ENCODE results near the gene BBOX1. TPM values are rescaled to one million over a fixed set of nuclear protein-coding genes. Genes with fewer than 3 reads are reported as not detected.

Gene BBOX1
- total and polyA plus RNA-seq, 2 of the 8 experiments (the other 6 are each of a cell fraction or from before 2014, with no cell fraction given), result not detected

DNA sequence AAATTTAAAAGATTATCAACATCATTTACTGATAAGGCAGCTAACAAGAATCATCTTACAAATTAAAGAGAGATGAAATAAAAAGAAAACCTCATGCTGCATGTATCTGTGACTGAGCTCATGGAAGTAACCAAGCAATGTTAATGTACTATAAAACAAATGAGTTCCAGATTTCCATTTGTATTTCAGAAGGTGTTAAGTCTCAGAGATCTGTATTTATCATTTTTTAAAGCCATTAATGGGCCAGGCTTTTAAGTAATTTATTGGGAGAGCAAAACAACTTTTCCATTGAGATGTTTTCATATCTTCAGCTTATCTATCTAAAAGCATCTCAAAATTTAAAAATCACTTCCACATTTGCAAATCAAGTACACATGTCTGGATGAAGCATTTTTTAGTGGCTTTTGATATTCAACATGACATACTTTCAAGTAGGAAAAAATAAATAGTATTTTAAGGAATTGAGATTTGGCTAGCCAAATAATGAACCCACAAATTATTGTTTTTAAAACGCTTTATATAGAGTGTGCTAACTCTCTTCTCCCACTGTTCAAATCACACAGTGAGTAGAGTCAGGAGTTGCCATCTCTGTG is 17.9 kb upstream of the BBOX1 start:
- no peak overlapping the region for H4K5ac ChIP-seq (ENCODE audit: insufficient read length, low read depth, low read length)
- H4K8ac ChIP-seq (ENCODE audit: extremely low read depth, insufficient read depth, low read length), result no peak overlapping the region
- H3K27ac ChIP-seq (ENCODE audit: low read depth, low read length), result no peak overlapping the region
- no peaks in the 10 kb centered on the region for H3K23me2 ChIP-seq (ENCODE audit: low read depth, low read length)
- no peak overlapping the region for H4K91ac ChIP-seq (replicated peaks; ENCODE audit: insufficient read length, low read length)
- no peaks in the 10 kb centered on the region for H3K36me3 ChIP-seq (ENCODE audit: control insufficient read depth in 2 of 4, insufficient read depth in 4 of 4, low read length in 3 of 4)
- H3K79me2 ChIP-seq (ENCODE audit: control insufficient read depth in 1 of 2, insufficient read depth in 2 of 2, low read length in 2 of 2), result no peaks in the 10 kb centered on the region
- H3K79me1 ChIP-seq (ENCODE audit: low read depth, low read length), result no peaks in the 10 kb centered on the region
- DNase-seq (ENCODE audit: low read depth in 1 of 2, low spot score in 2 of 2) (no peak), FAIRE-seq (no peak)
- no peaks in the 10 kb centered on the region for H4K20me1 ChIP-seq (replicated peaks in 1 of 2; ENCODE audit: control insufficient read depth in 1 of 2, insufficient read depth in 2 of 2, low read length in 2 of 2)
- H2AK5ac ChIP-seq (ENCODE audit: low read depth, low read length), result no peak overlapping the region
- no peak overlapping the region for H2BK15ac ChIP-seq (ENCODE audit: low read length)
- no peak overlapping the region for H3K56ac ChIP-seq (replicated peaks; ENCODE audit: insufficient read length, low read depth, low read length)
- CTCF ChIA-PET (ENCODE audit: partially characterized antibody), result interaction anchor here (1.2 kb wide), 1 partner anchor 501 kb away, joined by 4 read pairs; no protein-coding TSS in a partner anchor
- no peak overlapping the region for H2BK12ac ChIP-seq (ENCODE audit: low read depth, low read length)
- no peak overlapping the region for H3K9ac ChIP-seq (replicated peaks in 1 of 4; ENCODE audit: extremely low read depth in 1 of 4, low read depth in 3 of 4, low read length in 3 of 4)
- H3K4me3 ChIP-seq (ENCODE audit: extremely low read depth in 1 of 4, insufficient read depth in 2 of 4, low read depth in 3 of 4, low read length in 4 of 4), result no peak overlapping the region
- TF ChIP-seq POU5F1 (IDR thresholded peaks at IDR 0.05; ENCODE audit: low read depth, low read length), result no peak
- TF ChIP-seq GTF2F1 (IDR thresholded peaks at IDR 0.05; ENCODE audit: borderline replicate concordance, low read depth, low read length), result no peak
- no peak for TF ChIP-seq CHD2 (IDR thresholded peaks at IDR 0.05; ENCODE audit: low read length)
- no peak for TF ChIP-seq CREB1 (IDR thresholded peaks at IDR 0.05)
- TF ChIP-seq FOSL1 (IDR thresholded peaks at IDR 0.05; ENCODE audit: insufficient read depth, low read depth, low read length), result no peak
- no peak overlapping the region for H2BK120ac ChIP-seq (replicated peaks; ENCODE audit: low read depth, low read length)
- no peak overlapping the region for H3K14ac ChIP-seq (ENCODE audit: insufficient read length)
- no peak overlapping the region for H3K23ac ChIP-seq (ENCODE audit: insufficient read length)
- no peak overlapping the region for H3K4ac ChIP-seq (replicated peaks; ENCODE audit: insufficient read length, low read depth, low read length)
- H3K18ac ChIP-seq (ENCODE audit: extremely low read depth, low read length), result no peak overlapping the region
- H2BK20ac ChIP-seq (ENCODE audit: low read length), result no peak overlapping the region
- H3K4me1 ChIP-seq (replicated peaks in 1 of 4; ENCODE audit: control insufficient read depth in 3 of 4, insufficient read depth in 4 of 4, low read length in 3 of 4), result no peaks in the 10 kb centered on the region
- no peak overlapping the region for H2BK5ac ChIP-seq (ENCODE audit: low read depth, low read length)
- no peak overlapping the region for H2AFZ ChIP-seq (ENCODE audit: low read length)
- H3K9me3 ChIP-seq (ENCODE audit: insufficient read depth in 2 of 2, low read depth in 1 of 2, low read length in 1 of 2), result no peaks in the 10 kb centered on the region
- H3K4me2 ChIP-seq (ENCODE audit: insufficient read depth in 1 of 2, low read depth in 2 of 2, low read length in 2 of 2), result no peak overlapping the region
- H3K27me3 ChIP-seq (replicated peaks in 1 of 4; ENCODE audit: control insufficient read depth in 3 of 4, extremely low read depth in 1 of 4, insufficient read depth in 3 of 4, low read length in 3 of 4), result no peaks in the 10 kb centered on the region
- POLR2A ChIA-PET (ENCODE audit: partially characterized antibody), result no interaction called here
- 85% methylated on average over 1 of the region's 1 CpG; no CpG with 5 or more reads in 1 of the 2 experiments for WGBS, 2 experiments (ENCODE audit: extremely low coverage in 1 of 2, insufficient coverage in 1 of 2, insufficient read length in 1 of 2, insufficient replicate concordance in 2 of 2, low coverage in 1 of 2, low lambda C conversion rate in 2 of 2, missing lambda C conversion rate in 1 of 2)

Data from H1 (cell line).